HepG2 (cell line): ENCODE results near the gene ARG1. TPM values are rescaled to one million over a fixed set of nuclear protein-coding genes. Genes with fewer than 3 reads are reported as not detected.

Source experiments
- ATAC-seq: fragments of 200-7000 bp; cut with Tn5 transposase; 3 replicates; pipeline ENCODE4 v1.9.1; 2020; ENCODE audit warnings: mild to moderate bottlenecking, moderate library complexity
- BruUV-seq: library from RNA; stranded (reverse); fragments of 400-500 nt; replicated peaks from 2 replicates; lab custom pipeline; 2021; lab: Mats Ljungman, UMichigan
- CTCF ChIA-PET: fragments of 300-600 bp; formaldehyde crosslinking; extraction: SDS; loops from one replicate; lab custom pipeline; 2021; ENCODE audit warnings: low total read pairs, inconsistent platforms, low intra/inter-chr PET ratio; lab: Yijun Ruan, JAX
- POLR2A ChIA-PET: fragments of 350-600 bp; sonication (Branson Sonifier 250); formaldehyde crosslinking; loops from one replicate; lab custom pipeline; 2020; ENCODE audit warnings: antibody characterized with exemption, inconsistent platforms; lab: Yijun Ruan, JAX
- DNase-seq: peaks from one replicate; pipeline ENCODE4 v3.0.0-alpha.2; 2015; ENCODE audit warnings: low spot score
- FAIRE-seq: peaks from 3 replicates; lab custom pipeline; 2011; peaks lifted over from hg19 to GRCh38; lab: Jason Lieb, UNC
- H2AFZ ChIP-seq: one replicate; pipeline ENCODE4 v1.6.1; 2011; ENCODE audit warnings: low read length, inconsistent platforms
- H3K27ac ChIP-seq: fragments of 300-600 bp; 3 replicates; pipeline ENCODE4 v1.8.0; 2011; ENCODE audit warnings: mixed run types, mild to moderate bottlenecking, mixed read lengths, low read length, inconsistent platforms; ENCODE audit not compliant: insufficient read depth; ENCODE audit errors: extremely low read length
- H3K27me3 ChIP-seq, 2 experiments: fragments of 200-600 bp in 1 of 2; 2 replicates in 1 of 2; 3 replicates in 1 of 2; pipeline versions ENCODE4 v1.6.0 to v1.8.0; 2011; ENCODE audit warnings: low read length in 2 of 2, mild to moderate bottlenecking in 2 of 2, moderate library complexity in 2 of 2, inconsistent platforms in 1 of 2; ENCODE audit not compliant: insufficient read depth in 2 of 2, control insufficient read depth in 1 of 2
- H3K36me3 ChIP-seq, 2 experiments: fragments of 200-600 bp in 1 of 2; replicated peaks in 1 of 2; 2 replicates in 1 of 2; 3 replicates in 1 of 2; pipeline versions ENCODE4 v1.5.1 to v1.8.0; 2011; ENCODE audit warnings: low read length in 2 of 2, inconsistent platforms in 1 of 2; ENCODE audit not compliant: insufficient read depth in 2 of 2, control insufficient read depth in 1 of 2
- H3K4me1 ChIP-seq: 2 replicates; pipeline ENCODE4 v1.5.1; 2012; ENCODE audit warnings: low read length, inconsistent platforms; ENCODE audit not compliant: insufficient read depth
- H3K4me2 ChIP-seq: 2 replicates; pipeline ENCODE4 v1.6.0; 2011; ENCODE audit warnings: low read depth, low read length, inconsistent platforms
- H3K4me3 ChIP-seq, 3 experiments: fragments of 200-600 bp in 1 of 3; sonication (generic), shearing (Covaris generic) in 1 of 3; replicated peaks in 1 of 3; 2 replicates each; pipeline ENCODE4 v1.5.1; 2011 to 2016; ENCODE audit warnings: low read length in 3 of 3, inconsistent platforms in 2 of 3, low read depth in 2 of 3, mild to moderate bottlenecking in 2 of 3, control low read depth in 1 of 3, mixed read lengths in 1 of 3; ENCODE audit not compliant: insufficient read depth in 1 of 3
- H3K79me2 ChIP-seq: one replicate; pipeline ENCODE4 v1.6.1; 2011; ENCODE audit warnings: low read length, inconsistent platforms; ENCODE audit not compliant: insufficient read depth
- H3K9ac ChIP-seq: 2 replicates; pipeline ENCODE4 v1.6.0; 2011; ENCODE audit warnings: mild to moderate bottlenecking, low read depth, low read length, inconsistent platforms; ENCODE audit not compliant: insufficient read depth
- H3K9me3 ChIP-seq: 2 replicates; pipeline ENCODE4 v1.5.1; 2012; ENCODE audit warnings: mild to moderate bottlenecking, low read length
- H4K20me1 ChIP-seq: 2 replicates; pipeline ENCODE4 v1.6.0; 2011; ENCODE audit warnings: inconsistent platforms, mild to moderate bottlenecking, low read length, moderate library complexity; ENCODE audit not compliant: insufficient read depth
- ARNT ChIP-seq: fragments of 450-650 bp; IDR thresholded peaks from 2 replicates; pipeline ENCODE4 v1.6.1; 2017
- ARNTL ChIP-seq: sonication (generic); formaldehyde crosslinking; IDR thresholded peaks from 2 replicates; pipeline ENCODE4 v1.4.0; 2020; ENCODE audit warnings: mild to moderate bottlenecking, missing genetic modification reagents
- DNMT1 ChIP-seq: sonication (generic); formaldehyde crosslinking; IDR thresholded peaks from 2 replicates; pipeline ENCODE4 v1.5.1; 2020; ENCODE audit warnings: mild to moderate bottlenecking, missing genetic modification reagents
- GFI1 ChIP-seq: sonication (generic); formaldehyde crosslinking; IDR thresholded peaks from 2 replicates; pipeline ENCODE4 v1.5.0; 2020; ENCODE audit warnings: missing genetic modification reagents, mild to moderate bottlenecking, borderline replicate concordance
- HOXD1 ChIP-seq: sonication (generic); formaldehyde crosslinking; IDR thresholded peaks from 2 replicates; pipeline ENCODE4 v1.5.0; 2020; ENCODE audit warnings: missing genetic modification reagents
- SOX13 ChIP-seq, 3 experiments: fragments of 450-650 bp in 1 of 3; sonication (generic) in 1 of 3; formaldehyde crosslinking in 1 of 3; IDR thresholded peaks in 2 of 3; conservative IDR thresholded peaks in 1 of 3; 2 replicates each; pipeline versions ENCODE4 v1.5.0 to v1.6.1; 2016 to 2020; ENCODE audit warnings: antibody characterized with exemption in 1 of 3, mild to moderate bottlenecking in 1 of 3, missing compliant biosample characterization in 1 of 3, missing genetic modification reagents in 1 of 3, moderate library complexity in 1 of 3
- ZFY ChIP-seq: sonication (generic); formaldehyde crosslinking; IDR thresholded peaks from 2 replicates; pipeline ENCODE4 v1.4.0; 2020; ENCODE audit warnings: missing genetic modification reagents
- ZNF234 ChIP-seq: sonication (generic); formaldehyde crosslinking; conservative IDR thresholded peaks from 2 replicates; pipeline ENCODE4 v1.5.1; 2020; ENCODE audit warnings: mild to moderate bottlenecking, missing genetic modification reagents
- ZNF709 ChIP-seq: sonication (generic); formaldehyde crosslinking; IDR thresholded peaks from 2 replicates; pipeline ENCODE4 v1.5.0; 2020; ENCODE audit warnings: mild to moderate bottlenecking, missing genetic modification reagents
- ZNF720 ChIP-seq: sonication (generic); formaldehyde crosslinking; IDR thresholded peaks from 2 replicates; pipeline ENCODE4 v1.4.0; 2020; ENCODE audit warnings: missing genetic modification reagents
- ZNF772 ChIP-seq: sonication (generic); formaldehyde crosslinking; IDR thresholded peaks from 2 replicates; pipeline ENCODE4 v1.5.0; 2020; ENCODE audit warnings: mild to moderate bottlenecking, missing genetic modification reagents
- whole genome bisulfite sequencing: methylation state at CpG from one replicate; pipeline ENCODE4 v1.1.6; 2017; ENCODE audit warnings: low lambda C conversion rate; 5-methylcytosine and 5-hydroxymethylcytosine counted together
- in situ Hi-C: cut with HindIII; loops from 2 replicates; pipeline ENCODE4 v1.10.0; 2017; ENCODE audit warnings: low pct_unique_long_range_greater_than_20kb; ENCODE audit not compliant: extremely low pct_ligation_motif_present
- intact Hi-C: fragments of 100-400 bp; cut with micrococcal nuclease; formaldehyde crosslinking; loops from one replicate; pipeline ENCODE4 v1.10.0; 2022; ENCODE audit not compliant: unreplicated experiment
- polyA plus RNA-seq, 8 experiments: library from polyadenylated mRNA; depleted of rRNA in 3 of 8; stranded (reverse) in 7 of 8; unstranded in 1 of 8; fragments of >200 nt; fragmentation: Illumina TruSeq in 4 of 8; extraction: Trizol in 4 of 8; gene quantifications; 2 replicates each; pipeline versions ENCODE4 v1.2.1 to v1.2.3, GENCODE V29; 2011 to 2016; ENCODE audit warnings: low read depth in 4 of 8, missing spikeins in 1 of 8, mixed read lengths in 1 of 8; ENCODE audit not compliant: insufficient read depth in 1 of 8
- total RNA-seq, 5 experiments: library from RNA; depleted of rRNA; stranded (reverse); fragments of >200 nt; fragmentation: Illumina TruSeq; extraction: Trizol; gene quantifications; 2 replicates each; pipeline ENCODE4 v1.2.3, GENCODE V29; 2016; ENCODE audit warnings: low read depth in 1 of 5
- TF ChIP-seq, protein P1 (sequence below): sonication (generic); formaldehyde crosslinking; conservative IDR thresholded peaks from 2 replicates; pipeline ENCODE4 v1.8.0; 2022; ENCODE audit warnings: mild to moderate bottlenecking, moderate library complexity, missing genetic modification reagents
- TF ChIP-seq, protein P2 (sequence below): sonication (generic); formaldehyde crosslinking; IDR thresholded peaks from 2 replicates; pipeline ENCODE4 v1.5.1; 2020; ENCODE audit warnings: mild to moderate bottlenecking, missing genetic modification reagents
- TF ChIP-seq, protein P3 (sequence below): sonication (generic); formaldehyde crosslinking; conservative IDR thresholded peaks from 2 replicates; pipeline ENCODE4 v1.8.1; 2023; ENCODE audit warnings: missing genetic modification reagents
- TF ChIP-seq, protein P4 (sequence below): sonication (generic); formaldehyde crosslinking; IDR thresholded peaks from 2 replicates; pipeline ENCODE4 v1.8.1; 2023; ENCODE audit warnings: mild to moderate bottlenecking, missing genetic modification reagents

The ARG1 gene
- total and polyA plus RNA-seq, 2 of the 13 experiments (the other 11 are each of a cell fraction or from before 2014, with no cell fraction given) = 2.2 to 11.2 TPM

DNA sequence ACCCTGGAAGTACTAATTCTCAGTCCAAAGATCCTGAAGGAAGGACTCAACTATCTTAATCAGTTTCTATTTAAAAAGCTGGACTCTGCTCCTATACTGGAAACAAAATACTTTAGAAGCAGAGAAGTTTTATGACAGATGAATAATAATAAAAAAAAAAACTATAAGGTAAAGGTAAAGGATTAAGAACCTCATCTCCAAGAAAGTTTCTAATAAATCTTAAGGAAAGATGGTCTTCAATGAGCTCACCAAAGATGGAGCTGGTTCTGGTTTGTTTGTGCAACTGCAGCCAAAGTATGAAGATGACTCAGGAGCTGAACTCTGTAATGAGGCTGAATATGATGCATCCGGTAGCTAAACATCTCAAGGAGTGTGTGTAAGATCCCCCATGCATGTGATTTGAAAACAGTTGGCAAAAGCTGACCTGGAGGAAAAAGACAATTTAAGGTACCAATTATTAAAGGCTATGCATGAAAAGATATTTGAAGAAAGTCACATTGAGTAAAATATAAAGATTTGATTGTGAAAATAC is 29.8 kb downstream of the ARG1 start:
- 94% methylated on average over 1 of the region's 1 CpG for WGBS
- Histone ChIP-seq H3K9me3 (no peaks in the 10 kb centered on the region), H3K27me3 (no peaks in the 10 kb centered on the region), H3K4me1 (no peaks in the 10 kb centered on the region), H2AFZ (no peak overlapping the region), H4K20me1 (no peaks in the 10 kb centered on the region), H3K27ac (no peak overlapping the region), H3K36me3 (peaks cover 28 to 79% of the 10 kb centered on the region in 2 experiments), H3K79me2 (no peaks in the 10 kb centered on the region), H3K4me3 (no peak overlapping the region), H3K9ac (no peak overlapping the region), H3K4me2 (no peak overlapping the region)
- intact Hi-C loops = no loop called here
- ChIA-PET POLR2A (no interaction called here), CTCF (no interaction called here)
- ATAC-seq (no peak), FAIRE-seq (no peak), DNase-seq (no peak)
- in situ Hi-C loops = no loop called here
- BruUV-seq = no TSS peak
- TF ChIP-seq, protein P1, sequence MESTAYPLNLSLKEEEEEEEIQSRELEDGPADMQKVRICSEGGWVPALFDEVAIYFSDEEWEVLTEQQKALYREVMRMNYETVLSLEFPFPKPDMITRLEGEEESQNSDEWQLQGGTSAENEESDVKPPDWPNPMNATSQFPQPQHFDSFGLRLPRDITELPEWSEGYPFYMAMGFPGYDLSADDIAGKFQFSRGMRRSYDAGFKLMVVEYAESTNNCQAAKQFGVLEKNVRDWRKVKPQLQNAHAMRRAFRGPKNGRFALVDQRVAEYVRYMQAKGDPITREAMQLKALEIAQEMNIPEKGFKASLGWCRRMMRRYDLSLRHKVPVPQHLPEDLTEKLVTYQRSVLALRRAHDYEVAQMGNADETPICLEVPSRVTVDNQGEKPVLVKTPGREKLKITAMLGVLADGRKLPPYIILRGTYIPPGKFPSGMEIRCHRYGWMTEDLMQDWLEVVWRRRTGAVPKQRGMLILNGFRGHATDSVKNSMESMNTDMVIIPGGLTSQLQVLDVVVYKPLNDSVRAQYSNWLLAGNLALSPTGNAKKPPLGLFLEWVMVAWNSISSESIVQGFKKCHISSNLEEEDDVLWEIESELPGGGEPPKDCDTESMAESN (CRISPR knock-in tag) = no peak
- TF ChIP-seq ARNTL (CRISPR knock-in tag) (no peak), ZNF720 (CRISPR knock-in tag) (no peak), ZNF234 (no peak), ZNF709 (CRISPR knock-in tag) (no peak), DNMT1 (CRISPR knock-in tag) (no peak), GFI1 (CRISPR knock-in tag) (no peak), ZFY (CRISPR knock-in tag) (no peak), ARNT (no peak), HOXD1 (CRISPR knock-in tag) (no peak), SOX13 (IDR thresholded peaks at IDR 0.05) (no peak), SOX13 (CRISPR knock-in tag; conservative IDR thresholded peaks at IDR 0.05 in 1 of 2, IDR thresholded peaks at IDR 0.05 in 1 of 2) (no peak), ZNF772 (no peak)
- TF ChIP-seq, protein P2, sequence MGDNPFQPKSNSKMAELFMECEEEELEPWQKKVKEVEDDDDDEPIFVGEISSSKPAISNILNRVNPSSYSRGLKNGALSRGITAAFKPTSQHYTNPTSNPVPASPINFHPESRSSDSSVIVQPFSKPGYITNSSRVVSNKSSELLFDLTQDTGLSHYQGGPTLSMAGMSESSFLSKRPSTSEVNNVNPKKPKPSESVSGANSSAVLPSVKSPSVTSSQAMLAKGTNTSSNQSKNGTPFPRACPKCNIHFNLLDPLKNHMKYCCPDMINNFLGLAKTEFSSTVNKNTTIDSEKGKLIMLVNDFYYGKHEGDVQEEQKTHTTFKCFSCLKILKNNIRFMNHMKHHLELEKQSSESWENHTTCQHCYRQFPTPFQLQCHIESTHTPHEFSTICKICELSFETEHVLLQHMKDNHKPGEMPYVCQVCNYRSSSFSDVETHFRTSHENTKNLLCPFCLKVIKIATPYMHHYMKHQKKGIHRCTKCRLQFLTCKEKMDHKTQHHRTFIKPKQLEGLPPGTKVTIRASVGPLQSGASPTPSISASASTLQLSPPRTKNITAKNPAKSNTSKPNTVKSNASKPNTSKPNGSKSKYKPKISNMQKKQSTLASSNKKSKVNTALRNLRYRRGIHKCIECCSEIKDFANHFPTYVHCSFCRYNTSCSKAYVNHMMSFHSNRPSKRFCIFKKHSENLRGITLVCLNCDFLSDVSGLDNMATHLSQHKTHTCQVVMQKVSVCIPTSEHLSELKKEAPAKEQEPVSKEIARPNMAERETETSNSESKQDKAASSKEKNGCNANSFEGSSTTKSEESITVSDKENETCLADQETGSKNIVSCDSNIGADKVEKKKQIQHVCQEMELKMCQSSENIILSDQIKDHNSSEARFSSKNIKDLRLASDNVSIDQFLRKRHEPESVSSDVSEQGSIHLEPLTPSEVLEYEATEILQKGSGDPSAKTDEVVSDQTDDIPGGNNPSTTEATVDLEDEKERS (CRISPR knock-in tag) = no peak
- TF ChIP-seq, protein P3, sequence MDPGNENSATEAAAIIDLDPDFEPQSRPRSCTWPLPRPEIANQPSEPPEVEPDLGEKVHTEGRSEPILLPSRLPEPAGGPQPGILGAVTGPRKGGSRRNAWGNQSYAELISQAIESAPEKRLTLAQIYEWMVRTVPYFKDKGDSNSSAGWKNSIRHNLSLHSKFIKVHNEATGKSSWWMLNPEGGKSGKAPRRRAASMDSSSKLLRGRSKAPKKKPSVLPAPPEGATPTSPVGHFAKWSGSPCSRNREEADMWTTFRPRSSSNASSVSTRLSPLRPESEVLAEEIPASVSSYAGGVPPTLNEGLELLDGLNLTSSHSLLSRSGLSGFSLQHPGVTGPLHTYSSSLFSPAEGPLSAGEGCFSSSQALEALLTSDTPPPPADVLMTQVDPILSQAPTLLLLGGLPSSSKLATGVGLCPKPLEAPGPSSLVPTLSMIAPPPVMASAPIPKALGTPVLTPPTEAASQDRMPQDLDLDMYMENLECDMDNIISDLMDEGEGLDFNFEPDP (CRISPR knock-in tag) = no peak
- TF ChIP-seq, protein P4, sequence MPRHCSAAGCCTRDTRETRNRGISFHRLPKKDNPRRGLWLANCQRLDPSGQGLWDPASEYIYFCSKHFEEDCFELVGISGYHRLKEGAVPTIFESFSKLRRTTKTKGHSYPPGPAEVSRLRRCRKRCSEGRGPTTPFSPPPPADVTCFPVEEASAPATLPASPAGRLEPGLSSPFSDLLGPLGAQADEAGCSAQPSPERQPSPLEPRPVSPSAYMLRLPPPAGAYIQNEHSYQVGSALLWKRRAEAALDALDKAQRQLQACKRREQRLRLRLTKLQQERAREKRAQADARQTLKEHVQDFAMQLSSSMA (CRISPR knock-in tag) = no peak
